C4-2B (cell line): ENCODE measurements around the gene CSNK1D.

ENCODE experiments used
- CTCF ChIP-seq: fragments of 450-650 bp; conservative IDR thresholded peaks from 2 replicates; pipeline ENCODE4 v1.5.1; 2017; ENCODE audit warnings: mild to moderate bottlenecking
- ZFX ChIP-seq: fragments of 450-650 bp; IDR thresholded peaks from 2 replicates; pipeline ENCODE4 v1.6.1; 2017

- TF ChIP-seq CTCF = no peak
- no peak for TF ChIP-seq ZFX
Measured at GRCh38 chr17:82318772-82319606, 45.5 kb upstream of the CSNK1D start.
